AG10803 (cell line): ENCODE measurements around the gene RILPL2.
"Not testable (repeated sequence)": the region's sequence is repeated elsewhere in the genome, so short reads cannot be mapped to it uniquely, and the experiment has no call there.

Experiments
- DNase-seq: peaks from one replicate; pipeline ENCODE4 v3.0.0; 2010; ENCODE audit warnings: low read depth
- H3K4me3 ChIP-seq: 2 replicates; pipeline ENCODE4 v1.5.1; 2011; ENCODE audit warnings: mild to moderate bottlenecking, low read length, control low read depth
- TF ChIP-seq, protein P1 (sequence below): conservative IDR thresholded peaks from 2 replicates; pipeline ENCODE4 v1.5.1; 2011; ENCODE audit warnings: mild to moderate bottlenecking, low read length, control low read depth, inconsistent platforms

RILPL2 gene

DNA sequence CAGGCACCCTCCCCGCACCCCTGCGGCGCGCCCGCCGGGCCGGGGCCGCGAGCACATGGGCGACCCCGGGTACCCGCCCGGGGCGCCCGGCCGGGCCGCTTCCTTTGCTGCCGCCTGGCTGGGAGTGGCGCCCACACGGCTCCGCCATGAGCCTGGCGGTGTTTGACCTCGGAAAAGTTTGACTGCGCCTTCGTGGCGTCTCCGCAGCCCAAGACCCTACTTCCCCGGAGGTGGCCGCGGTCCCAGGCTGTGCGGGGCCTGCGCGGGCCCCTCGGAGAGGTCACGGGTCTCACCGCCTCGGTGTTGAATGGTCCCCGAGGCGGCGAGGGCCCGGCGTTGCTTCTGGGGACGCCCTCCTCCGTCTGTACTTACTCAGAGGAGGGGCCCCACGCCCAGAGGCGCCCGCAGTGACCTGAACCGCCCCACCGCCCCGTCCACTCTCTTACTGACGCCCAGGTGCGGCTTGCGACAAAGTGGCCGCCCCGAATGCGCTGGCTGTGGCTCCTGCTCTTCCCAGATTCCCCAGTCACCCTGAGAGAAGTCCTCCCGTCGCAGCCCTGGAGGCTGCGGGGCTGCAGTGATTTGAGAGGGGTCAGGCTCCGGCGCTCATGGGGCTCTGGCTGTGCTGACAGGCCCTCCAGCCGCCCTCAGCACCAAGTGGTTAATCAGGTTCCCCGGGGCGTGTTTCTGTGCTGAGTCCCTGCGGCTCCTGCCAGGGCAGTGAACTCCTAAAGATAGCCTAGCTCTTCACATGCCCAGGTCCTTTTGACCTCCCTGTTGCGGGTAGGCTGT lies 46.7 kb downstream of the RILPL2 start:
- DNase-seq = no peak
- TF ChIP-seq, protein P1, sequence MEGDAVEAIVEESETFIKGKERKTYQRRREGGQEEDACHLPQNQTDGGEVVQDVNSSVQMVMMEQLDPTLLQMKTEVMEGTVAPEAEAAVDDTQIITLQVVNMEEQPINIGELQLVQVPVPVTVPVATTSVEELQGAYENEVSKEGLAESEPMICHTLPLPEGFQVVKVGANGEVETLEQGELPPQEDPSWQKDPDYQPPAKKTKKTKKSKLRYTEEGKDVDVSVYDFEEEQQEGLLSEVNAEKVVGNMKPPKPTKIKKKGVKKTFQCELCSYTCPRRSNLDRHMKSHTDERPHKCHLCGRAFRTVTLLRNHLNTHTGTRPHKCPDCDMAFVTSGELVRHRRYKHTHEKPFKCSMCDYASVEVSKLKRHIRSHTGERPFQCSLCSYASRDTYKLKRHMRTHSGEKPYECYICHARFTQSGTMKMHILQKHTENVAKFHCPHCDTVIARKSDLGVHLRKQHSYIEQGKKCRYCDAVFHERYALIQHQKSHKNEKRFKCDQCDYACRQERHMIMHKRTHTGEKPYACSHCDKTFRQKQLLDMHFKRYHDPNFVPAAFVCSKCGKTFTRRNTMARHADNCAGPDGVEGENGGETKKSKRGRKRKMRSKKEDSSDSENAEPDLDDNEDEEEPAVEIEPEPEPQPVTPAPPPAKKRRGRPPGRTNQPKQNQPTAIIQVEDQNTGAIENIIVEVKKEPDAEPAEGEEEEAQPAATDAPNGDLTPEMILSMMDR = no peak
- peak overlapping the region; percentile 69 for H3K4me3 ChIP-seq

DNA sequence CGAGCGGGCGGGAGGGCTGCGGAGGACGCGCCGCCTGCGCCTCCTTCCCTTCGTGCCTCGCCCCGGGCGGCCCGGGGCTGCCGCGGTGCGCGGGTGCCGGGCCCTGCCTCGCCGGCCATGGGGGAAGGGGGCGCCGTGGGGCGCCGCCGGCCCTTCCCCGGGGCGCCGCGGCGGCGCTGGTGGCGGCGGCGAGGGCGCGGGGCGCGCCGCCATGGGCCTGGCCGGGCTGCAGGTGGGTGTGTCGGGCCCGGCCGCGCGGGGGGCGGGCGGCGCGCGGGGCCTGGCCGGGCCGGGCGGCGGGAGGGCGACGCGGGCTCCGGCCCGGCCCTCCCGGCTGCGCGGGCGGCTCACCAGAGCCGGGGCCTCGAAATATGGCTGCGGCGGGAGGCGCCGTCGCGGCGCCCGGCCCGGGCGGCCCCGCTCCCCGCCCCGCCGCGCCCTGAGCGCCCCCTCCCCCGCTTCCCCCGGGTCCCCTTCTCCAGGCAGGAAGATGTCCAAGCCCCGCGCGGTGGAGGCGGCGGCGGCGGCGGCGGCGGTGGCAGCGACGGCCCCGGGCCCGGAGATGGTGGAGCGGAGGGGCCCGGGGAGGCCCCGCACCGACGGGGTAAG lies 47.4 kb downstream of the RILPL2 start:
- peak overlapping the region; percentile 69 for H3K4me3 ChIP-seq
- TF ChIP-seq, protein P1 = no peak
- DNase-seq = no peak

DNA sequence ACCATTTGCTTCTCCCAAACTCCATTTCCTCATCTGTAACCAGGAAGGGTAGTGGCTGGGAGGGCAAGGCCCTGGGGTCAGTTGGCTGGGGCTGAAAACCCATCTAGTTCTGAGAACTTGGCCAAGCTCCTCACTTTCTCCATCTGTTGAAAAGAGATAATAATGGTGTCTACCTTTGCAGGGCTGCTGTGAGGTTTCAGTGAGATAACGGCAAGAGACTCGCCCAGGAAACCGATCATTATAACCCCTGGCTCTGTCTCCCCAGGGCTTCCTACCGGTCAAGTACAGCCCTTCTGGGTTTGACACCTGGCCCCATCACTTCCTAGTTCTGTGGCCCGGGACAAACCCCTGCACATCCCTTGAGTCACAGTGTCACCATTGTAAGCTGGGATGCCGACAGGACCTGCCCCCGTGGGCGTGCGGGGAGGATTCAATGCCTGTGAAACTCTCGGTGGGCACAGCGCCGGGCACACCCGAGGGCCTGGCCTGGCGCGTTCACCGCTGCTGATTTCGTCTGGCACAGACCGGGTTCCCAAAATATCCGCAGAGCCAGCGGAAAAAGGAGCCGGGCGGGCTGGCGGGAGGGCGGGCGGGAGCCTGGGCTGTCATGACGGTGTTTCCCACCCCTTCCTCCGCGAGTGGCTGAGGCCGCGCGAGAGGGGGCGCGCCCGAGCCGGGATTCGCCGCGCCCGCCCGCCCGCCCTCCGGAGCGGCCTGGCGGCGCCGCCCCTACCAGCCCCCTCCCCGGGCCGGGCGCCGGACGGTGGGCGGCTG lies 48.1 kb downstream of the RILPL2 start:
- peak overlapping the region; percentile 71 for H3K4me3 ChIP-seq
- DNase-seq = peak; percentile 59
- TF ChIP-seq, protein P1 = no peak

DNA sequence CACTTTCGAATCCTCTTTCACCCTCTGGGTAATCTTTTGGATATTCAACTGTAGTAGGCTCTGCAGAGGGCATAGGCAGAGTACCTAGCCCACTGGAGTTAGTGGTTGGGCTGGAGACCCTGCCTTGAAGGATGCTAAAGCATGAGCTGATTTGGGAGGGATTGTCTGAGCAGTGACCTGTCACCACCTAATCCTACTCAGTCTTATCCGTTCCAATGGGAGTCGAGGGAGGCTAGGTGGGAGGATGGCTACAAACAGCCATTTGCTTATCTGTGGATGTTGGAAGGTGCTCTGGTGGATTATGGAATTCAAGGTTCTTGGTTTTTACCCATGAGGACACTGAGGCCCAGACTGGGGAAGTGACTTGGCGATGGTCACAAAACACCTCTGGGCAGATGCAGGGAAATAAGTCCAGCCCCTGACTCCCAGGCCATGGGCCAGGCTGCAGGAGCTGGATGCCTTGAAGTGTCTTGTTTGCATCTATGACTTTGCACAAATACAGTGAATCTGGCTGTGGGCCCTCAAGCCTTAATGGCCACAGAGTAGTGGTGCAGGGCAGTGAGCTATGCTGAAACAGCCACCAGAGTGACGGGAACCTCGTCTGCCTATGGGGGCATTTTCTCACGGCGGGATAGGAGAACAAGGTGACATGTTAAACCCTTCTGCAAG lies 48.8 kb downstream of the RILPL2 start:
- no peak for DNase-seq
- TF ChIP-seq, protein P1 = no peak
- peak overlapping the region; percentile 71 for H3K4me3 ChIP-seq

DNA sequence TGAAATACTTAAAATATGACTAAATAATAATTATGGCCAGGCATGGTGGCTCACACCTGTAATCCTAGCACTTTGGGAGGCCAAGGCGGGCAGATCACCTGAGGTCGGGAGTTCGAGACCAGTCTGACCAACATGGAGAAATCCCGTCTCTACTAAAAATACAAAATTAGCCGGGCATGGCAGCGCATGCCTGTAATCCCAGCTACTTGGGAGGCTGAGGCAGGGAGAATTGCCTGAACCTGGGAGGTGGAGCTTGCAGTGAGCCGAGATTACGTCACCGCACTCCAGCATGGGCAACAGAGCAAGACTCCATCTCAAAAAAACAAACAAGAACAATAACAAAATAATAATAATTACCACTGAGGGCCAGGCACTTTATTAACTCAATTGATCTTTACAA lies 50.9 kb downstream of the RILPL2 start:
- H3K4me3 ChIP-seq, DNase-seq: not testable (repeated sequence)

DNA sequence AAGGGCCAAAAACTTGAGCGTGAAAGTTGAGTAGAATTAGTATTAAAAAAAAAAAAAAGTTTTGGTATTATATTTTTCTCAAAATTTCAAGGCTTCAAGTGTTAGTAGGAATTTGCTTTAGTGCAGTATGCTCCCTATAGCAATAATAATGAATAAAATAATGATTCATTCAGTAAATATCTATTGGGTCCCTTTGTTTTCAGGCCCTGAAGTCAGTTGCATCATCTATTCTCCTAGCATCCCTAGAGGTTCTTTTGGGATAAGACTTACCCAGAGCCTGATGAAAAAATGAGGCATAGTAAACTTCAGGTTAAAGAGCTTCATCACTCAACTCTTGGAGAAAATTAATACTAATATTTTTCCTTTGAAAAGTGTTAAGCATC lies 51.5 kb downstream of the RILPL2 start:
- TF ChIP-seq, protein P1 = peak; percentile 36
- DNase-seq = peak; percentile 80
- peak overlapping the region; percentile 81 for H3K4me3 ChIP-seq

DNA sequence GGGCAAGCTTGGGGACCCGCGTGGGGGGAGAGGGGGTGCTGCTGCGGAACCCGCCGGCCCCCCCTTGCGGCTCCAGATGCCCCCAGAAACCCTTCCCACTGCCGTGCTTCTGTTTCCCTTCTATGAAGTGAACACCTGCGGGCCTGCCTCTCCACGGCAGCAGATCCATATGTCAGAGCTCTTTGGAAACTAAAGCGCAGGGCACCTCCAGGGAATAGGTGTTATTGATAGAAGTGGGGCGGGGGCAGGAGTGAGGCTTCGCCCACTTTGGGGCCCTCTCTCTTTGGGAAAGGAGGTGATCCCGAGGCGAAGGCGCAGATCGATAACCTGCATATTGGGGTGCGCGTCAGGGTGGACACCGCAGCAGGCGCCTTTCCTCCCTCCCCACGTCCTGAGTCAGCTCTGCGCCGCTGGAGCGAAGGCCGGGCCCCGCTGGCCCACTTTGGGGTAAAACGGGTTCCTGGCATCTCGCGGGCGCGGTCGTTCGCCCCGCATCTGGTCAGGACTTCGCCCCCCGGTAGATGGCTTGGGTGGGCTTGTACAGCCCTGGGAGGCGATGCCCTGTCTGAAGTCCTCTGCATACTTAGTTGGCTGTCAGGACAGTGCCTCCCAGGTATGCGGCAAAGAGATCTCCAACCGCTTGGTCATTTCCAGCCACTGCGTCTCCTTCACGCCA lies 52.0 kb downstream of the RILPL2 start:
- TF ChIP-seq, protein P1 = no peak
- peak overlapping the region; percentile 81 for H3K4me3 ChIP-seq
- no peak for DNase-seq
